Astrocyte (in vitro differentiated cells and primary cell): ENCODE data around the gene KIRREL3.

Source experiments
- CTCF ChIP-seq: IDR thresholded peaks from 2 replicates; pipeline ENCODE4 v1.5.1; 2011; ENCODE audit warnings: low read depth, mild to moderate bottlenecking, inconsistent platforms, low read length, moderate library complexity; ENCODE audit not compliant: insufficient read depth
- EZH2 ChIP-seq: IDR thresholded peaks from 2 replicates; pipeline ENCODE4 v1.6.1; 2012; ENCODE audit warnings: mild to moderate bottlenecking, low read length, inconsistent platforms; ENCODE audit not compliant: insufficient read depth

GRCh38 chr11:126522152-126522551 lies 478.4 kb downstream of the KIRREL3 start:
- TF ChIP-seq CTCF (no peak), EZH2 (no peak)
